Measurements from ENCODE around the gene SNX25. TPM values are rescaled to one million over a fixed set of nuclear protein-coding genes. Genes with fewer than 3 reads are reported as not detected.

SNX25 gene
- total RNA-seq, 2 donors from 2014 or later = 13.3 to 30.6 TPM

- Histone ChIP-seq H3K27me3 (no peaks in the 10 kb centered on the region), H3K9ac (ENCODE audit: low read depth in 2 of 2, low read length in 2 of 2) (no peak overlapping the region), H3K4me1 (no peaks in the 10 kb centered on the region), H3K9me3 (no peaks in the 10 kb centered on the region), H3K36me3 (no peaks in the 10 kb centered on the region), H3K4me3 (no peak overlapping the region), H3K27ac (no peak overlapping the region)
- no peak for DNase-seq
- TF ChIP-seq CTCF (IDR thresholded peaks at IDR 0.05) = no peak
- intact Hi-C loops (cut with DNase I) = no loop called here
Observed at GRCh38 chr4:185371702-185372101, 162.3 kb downstream of the SNX25 start.

- Histone ChIP-seq H3K9ac (ENCODE audit: low read depth in 2 of 2, low read length in 2 of 2) (no peak overlapping the region), H3K27me3 (no peaks in the 10 kb centered on the region), H3K4me3 (no peak overlapping the region), H3K36me3 (no peaks in the 10 kb centered on the region), H3K27ac (no peak overlapping the region), H3K9me3 (no peaks in the 10 kb centered on the region), H3K4me1 (no peaks in the 10 kb centered on the region)
- no peak for DNase-seq
- no peak for TF ChIP-seq CTCF (IDR thresholded peaks at IDR 0.05)
- intact Hi-C loops (cut with DNase I) = no loop called here
Observed at GRCh38 chr4:185374027-185374426, 164.6 kb downstream of the SNX25 start.

- H3K9ac ChIP-seq (ENCODE audit: low read depth in 2 of 2, low read length in 2 of 2) = no peak overlapping the region
- H3K4me1 ChIP-seq = no peaks in the 10 kb centered on the region
- DNase-seq = no peak
- TF ChIP-seq CTCF (IDR thresholded peaks at IDR 0.05) = no peak
- H3K36me3 ChIP-seq = no peaks in the 10 kb centered on the region
- intact Hi-C loops (cut with DNase I) = no loop called here
- no peaks in the 10 kb centered on the region for H3K9me3 ChIP-seq
- H3K27me3 ChIP-seq = no peaks in the 10 kb centered on the region
- no peak overlapping the region for H3K27ac ChIP-seq
- no peak overlapping the region for H3K4me3 ChIP-seq
Observed at GRCh38 chr4:185374573-185374972, 165.2 kb downstream of the SNX25 start.

- H3K27me3 ChIP-seq = no peaks in the 10 kb centered on the region
- DNase-seq = no peak
- intact Hi-C loops (cut with DNase I) = no loop called here
Observed at GRCh38 chr4:185378264-185378663, 168.9 kb downstream of the SNX25 start.

GRCh38 chr4:185379326-185380295 is 170.2 kb downstream of the SNX25 start:
- Histone ChIP-seq H3K4me3 (no peak overlapping the region), H3K27me3 (no peaks in the 10 kb centered on the region), H3K9me3 (no peaks in the 10 kb centered on the region), H3K4me1 (no peaks in the 10 kb centered on the region), H3K9ac (ENCODE audit: low read depth in 2 of 2, low read length in 2 of 2) (no peak overlapping the region), H3K36me3 (no peaks in the 10 kb centered on the region), H3K27ac (no peak overlapping the region)
- intact Hi-C loops (cut with DNase I) = no loop called here
- TF ChIP-seq CTCF (IDR thresholded peaks at IDR 0.05) = no peak
- no peak for DNase-seq

More at GRCh38 chr4:185378264-185378663, 168.9 kb downstream of the SNX25 start:
- no peak for TF ChIP-seq CTCF (IDR thresholded peaks at IDR 0.05)
- H3K9ac ChIP-seq (ENCODE audit: low read depth in 2 of 2, low read length in 2 of 2) = no peak overlapping the region
- no peak overlapping the region for H3K4me3 ChIP-seq
- no peaks in the 10 kb centered on the region for H3K9me3 ChIP-seq
- no peaks in the 10 kb centered on the region for H3K36me3 ChIP-seq
- H3K27ac ChIP-seq = no peak overlapping the region
- H3K4me1 ChIP-seq = no peaks in the 10 kb centered on the region

All from colonic mucosa (tissue), 4 donors.